Naive B cell (primary cell): ENCODE data around the gene PSD2. TPM values are rescaled to one million over a fixed set of nuclear protein-coding genes. Genes with fewer than 3 reads are reported as not detected.

Experiments used
- ATAC-seq, 2 donors: fragments of 150-1000 bp; cut with Tn5 transposase; 2 replicates each; pipeline ENCODE4 v1.10.0; 2021; ENCODE audit warnings: low read depth in 2 of 2, mild to moderate bottlenecking in 2 of 2, moderate library complexity in 2 of 2
- DNase-seq: peaks from one replicate; pipeline ENCODE4 v3.0.0; 2022
- H3K27ac Mint-ChIP-seq, 6 donors: one replicate each; pipeline ENCODE4 v1.8.0; 2020 to 2022; ENCODE audit warnings: mild to moderate bottlenecking in 6 of 6, mixed read lengths in 6 of 6, moderate library complexity in 5 of 6, inconsistent platforms in 2 of 6
- H3K27me3 Mint-ChIP-seq, 3 donors: one replicate each; pipeline ENCODE4 v1.8.0; 2021 to 2022; ENCODE audit warnings: mixed read lengths in 3 of 3, mild to moderate bottlenecking in 1 of 3
- H3K36me3 Mint-ChIP-seq, 2 donors: one replicate each; pipeline ENCODE4 v1.8.0; 2020 to 2022; ENCODE audit warnings: mixed read lengths in 2 of 2, inconsistent platforms in 1 of 2, mild to moderate bottlenecking in 1 of 2
- H3K4me1 Mint-ChIP-seq, 3 donors: one replicate each; pipeline ENCODE4 v1.8.0; 2020 to 2022; ENCODE audit warnings: mixed read lengths in 3 of 3, inconsistent platforms in 1 of 3, mild to moderate bottlenecking in 1 of 3, moderate library complexity in 1 of 3
- H3K4me3 Mint-ChIP-seq, 8 donors: one replicate each; pipeline ENCODE4 v1.8.0; 2020 to 2022; ENCODE audit warnings: mild to moderate bottlenecking in 8 of 8, mixed read lengths in 8 of 8, moderate library complexity in 8 of 8, inconsistent platforms in 2 of 8
- H3K9me3 Mint-ChIP-seq, 7 donors: one replicate each; pipeline ENCODE4 v1.8.0; 2020 to 2022; ENCODE audit warnings: mixed read lengths in 7 of 7, mild to moderate bottlenecking in 5 of 7, inconsistent platforms in 2 of 7, moderate library complexity in 1 of 7
- polyA plus RNA-seq, 6 donors: library from polyadenylated mRNA; unstranded; fragments of 300-500 nt; fragmentation: Illumina TruSeq; gene quantifications; one replicate each; pipeline ENCODE4 v1.2.3, GENCODE V29; 2021; ENCODE audit warnings: low read depth in 6 of 6

Gene PSD2
- polyA plus RNA-seq, 6 donors from 2014 or later: not detected

DNA sequence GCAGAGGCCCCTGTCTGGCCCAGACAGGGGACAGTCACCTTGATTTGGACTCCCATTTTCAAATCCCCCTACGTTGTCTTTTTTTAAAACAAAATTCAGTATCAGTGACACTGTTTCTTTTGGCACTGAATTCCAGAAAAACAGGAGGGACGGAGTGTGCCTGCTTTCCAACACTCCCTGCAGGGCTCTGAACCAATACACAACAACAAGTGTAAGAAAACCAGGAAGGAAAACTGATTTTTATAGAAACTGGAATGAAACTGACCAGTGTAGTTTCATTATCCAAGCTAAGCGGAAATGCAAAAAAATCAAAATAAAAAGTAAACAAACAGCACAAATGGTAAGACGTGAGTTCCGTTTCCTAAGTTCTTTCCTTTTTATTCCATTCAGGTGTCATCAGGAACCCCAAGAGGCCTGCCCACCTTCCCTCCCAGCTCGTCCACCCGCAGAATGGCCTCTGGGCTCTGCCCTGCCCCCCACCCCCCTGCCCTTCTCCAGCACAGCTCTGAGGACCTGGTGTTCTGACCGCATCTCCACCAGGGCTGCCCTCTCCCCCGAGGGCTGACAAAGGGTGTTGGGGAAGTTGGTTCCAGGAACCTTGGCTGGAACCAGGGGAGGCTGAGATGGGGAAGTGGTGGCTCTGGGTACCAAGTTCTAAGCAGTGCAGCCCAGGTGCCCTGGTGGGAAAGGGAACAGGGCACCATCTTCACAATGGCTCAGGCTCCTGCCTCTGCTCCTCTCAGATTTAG lies 73.6 kb downstream of the PSD2 start:
- no peak overlapping the region for H3K27ac Mint-ChIP-seq
- no peaks in the 10 kb centered on the region for H3K9me3 Mint-ChIP-seq
- H3K4me1 Mint-ChIP-seq: peaks cover 0 to 2% (median 0%) of the 10 kb centered on the region in 3 donors
- DNase-seq: no peak
- H3K36me3 Mint-ChIP-seq: no peaks in the 10 kb centered on the region
- no peak overlapping the region for H3K4me3 Mint-ChIP-seq
- peaks cover 10 to 78% (median 67%) of the 10 kb centered on the region in 3 donors for H3K27me3 Mint-ChIP-seq
- ATAC-seq: no peak

DNA sequence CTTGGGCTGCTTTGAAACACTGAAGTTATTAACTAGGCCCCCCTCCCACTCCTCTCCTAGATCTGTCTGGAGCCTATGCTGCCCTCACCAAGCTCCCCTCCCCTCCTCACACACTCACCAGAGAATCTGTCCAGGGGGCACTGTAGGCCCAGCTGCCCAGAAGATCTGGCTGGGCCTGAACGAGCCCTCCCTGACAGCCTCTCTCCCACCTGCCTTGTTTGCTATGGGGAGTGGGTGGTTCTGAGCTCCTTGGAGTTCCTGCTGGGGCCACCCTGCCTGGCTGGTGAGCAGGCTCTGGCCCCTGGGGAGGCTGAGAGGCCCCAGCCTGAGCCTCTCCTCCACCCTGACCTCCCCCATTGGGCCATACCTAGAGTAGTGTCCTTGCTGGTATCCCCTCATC lies 75.1 kb downstream of the PSD2 start:
- DNase-seq: no peak
- Mint-ChIP-seq H3K9me3 (peaks cover 0 to 5% (median 0%) of the 10 kb centered on the region in 7 donors), H3K4me3 (no peak overlapping the region), H3K4me1 (no peaks in the 10 kb centered on the region), H3K27me3 (peaks cover 11 to 80% (median 75%) of the 10 kb centered on the region in 3 donors), H3K36me3 (peaks cover 0 to 3% of the 10 kb centered on the region in 2 donors), H3K27ac (no peak overlapping the region)
- ATAC-seq: no peak

DNA sequence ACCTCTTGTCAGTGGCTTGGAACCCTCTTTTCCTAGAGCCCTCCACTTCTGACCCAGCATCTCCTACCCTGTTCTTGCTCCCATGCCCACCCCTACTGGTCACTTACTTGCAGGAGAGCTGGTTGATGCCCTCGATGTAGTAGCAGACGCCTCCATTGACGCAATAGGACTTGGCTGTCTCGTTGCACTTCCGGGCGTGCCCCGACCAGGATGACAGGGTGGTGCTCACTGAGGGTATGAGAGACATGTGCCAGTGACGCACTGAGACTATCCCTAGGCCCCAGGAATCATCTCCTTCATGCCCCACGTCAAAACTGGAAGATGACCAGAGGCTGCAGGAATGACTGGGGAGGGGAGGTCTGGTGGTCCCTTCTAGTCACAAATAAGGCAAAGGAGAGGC lies 76.0 kb downstream of the PSD2 start:
- DNase-seq (no peak), ATAC-seq (no peak)
- Mint-ChIP-seq H3K27me3 (peaks cover 16 to 77% (median 77%) of the 10 kb centered on the region in 3 donors), H3K4me1 (no peaks in the 10 kb centered on the region), H3K36me3 (peaks cover 0 to 10% of the 10 kb centered on the region in 2 donors), H3K27ac (no peak overlapping the region), H3K9me3 (peaks cover 0 to 8% (median 3%) of the 10 kb centered on the region in 7 donors), H3K4me3 (no peak overlapping the region)

DNA sequence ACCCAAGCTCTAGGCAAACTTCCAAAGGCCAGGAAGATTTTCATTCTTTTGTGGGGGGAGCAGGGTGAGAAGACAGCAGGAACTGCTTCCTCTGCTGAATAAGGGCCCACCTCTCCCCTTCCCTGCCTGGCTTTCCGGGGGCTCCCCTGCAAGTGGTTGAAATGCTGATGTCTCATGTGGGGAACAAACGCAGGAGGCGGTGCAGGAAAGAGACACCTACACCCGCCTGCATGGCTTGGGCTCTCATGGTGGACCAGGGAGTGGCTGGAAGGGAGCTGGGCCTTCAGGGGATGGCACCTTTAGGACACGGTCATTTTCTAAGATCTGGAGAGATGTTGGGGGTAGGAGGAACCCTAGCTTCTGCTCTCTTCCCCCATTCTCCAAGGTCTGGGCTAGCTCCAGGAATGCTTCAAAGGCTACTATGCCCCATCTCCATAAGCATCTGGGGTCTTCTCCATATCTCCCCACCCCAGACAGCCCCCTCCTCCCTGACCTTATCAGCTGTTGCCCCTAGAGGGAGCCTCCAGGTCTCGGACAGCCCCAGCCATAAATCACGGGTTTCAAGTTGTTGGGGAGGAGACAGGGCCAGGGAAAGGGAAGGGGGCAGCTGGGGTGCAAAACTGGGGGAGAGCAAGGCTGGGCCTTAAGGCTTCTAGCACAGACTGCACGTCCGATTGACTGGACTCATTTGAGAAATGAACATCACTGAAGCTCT lies 76.6 kb downstream of the PSD2 start:
- Mint-ChIP-seq H3K36me3 (peaks cover 0 to 10% of the 10 kb centered on the region in 2 donors), H3K27ac (no peak overlapping the region), H3K9me3 (peaks cover 0 to 8% (median 3%) of the 10 kb centered on the region in 7 donors), H3K4me3 (no peak overlapping the region), H3K4me1 (no peaks in the 10 kb centered on the region), H3K27me3 (peaks cover 16 to 71% (median 71%) of the 10 kb centered on the region in 3 donors)
- DNase-seq (no peak), ATAC-seq (no peak)

GRCh38 chr5:139872851-139873794 lies 77.5 kb downstream of the PSD2 start:
- H3K27ac Mint-ChIP-seq: no peak overlapping the region

GRCh38 chr5:139875957-139876356 lies 80.3 kb downstream of the PSD2 start:
- Mint-ChIP-seq H3K27ac (no peak overlapping the region), H3K27me3 (peaks cover 17 to 65% (median 50%) of the 10 kb centered on the region in 3 donors), H3K4me3 (no peak overlapping the region), H3K9me3 (peaks cover 0 to 8% (median 3%) of the 10 kb centered on the region in 7 donors), H3K36me3 (peaks cover 0 to 10% of the 10 kb centered on the region in 2 donors), H3K4me1 (no peaks in the 10 kb centered on the region)
- no peak for ATAC-seq
- no peak for DNase-seq

More at GRCh38 chr5:139872851-139873794, 77.5 kb downstream of the PSD2 start:
- Mint-ChIP-seq H3K36me3 (peaks cover 0 to 10% of the 10 kb centered on the region in 2 donors), H3K4me3 (no peak overlapping the region), H3K4me1 (no peaks in the 10 kb centered on the region), H3K27me3 (peaks cover 16 to 62% (median 62%) of the 10 kb centered on the region in 3 donors), H3K9me3 (peaks cover 0 to 8% (median 3%) of the 10 kb centered on the region in 7 donors)
- ATAC-seq (no peak), DNase-seq (no peak)

GRCh38 chr5:139877129-139877597 lies 81.6 kb downstream of the PSD2 start:
- no peak overlapping the region for H3K4me3 Mint-ChIP-seq
- peaks cover 0 to 10% of the 10 kb centered on the region in 2 donors for H3K36me3 Mint-ChIP-seq
- no peak for DNase-seq
- peaks cover 17 to 54% (median 50%) of the 10 kb centered on the region in 3 donors for H3K27me3 Mint-ChIP-seq
- H3K9me3 Mint-ChIP-seq: peaks cover 0 to 8% (median 3%) of the 10 kb centered on the region in 7 donors
- no peak for ATAC-seq
- no peaks in the 10 kb centered on the region for H3K4me1 Mint-ChIP-seq
- H3K27ac Mint-ChIP-seq: no peak overlapping the region

GRCh38 chr5:139878093-139878492 lies 82.5 kb downstream of the PSD2 start:
- H3K27ac Mint-ChIP-seq: no peak overlapping the region
- peaks cover 17 to 45% (median 41%) of the 10 kb centered on the region in 3 donors for H3K27me3 Mint-ChIP-seq
- ATAC-seq (no peak), DNase-seq (no peak)
- H3K9me3 Mint-ChIP-seq: peaks cover 0 to 8% (median 3%) of the 10 kb centered on the region in 7 donors
- no peak overlapping the region for H3K4me3 Mint-ChIP-seq
- H3K36me3 Mint-ChIP-seq: peaks cover 0 to 10% of the 10 kb centered on the region in 2 donors
- no peaks in the 10 kb centered on the region for H3K4me1 Mint-ChIP-seq

DNA sequence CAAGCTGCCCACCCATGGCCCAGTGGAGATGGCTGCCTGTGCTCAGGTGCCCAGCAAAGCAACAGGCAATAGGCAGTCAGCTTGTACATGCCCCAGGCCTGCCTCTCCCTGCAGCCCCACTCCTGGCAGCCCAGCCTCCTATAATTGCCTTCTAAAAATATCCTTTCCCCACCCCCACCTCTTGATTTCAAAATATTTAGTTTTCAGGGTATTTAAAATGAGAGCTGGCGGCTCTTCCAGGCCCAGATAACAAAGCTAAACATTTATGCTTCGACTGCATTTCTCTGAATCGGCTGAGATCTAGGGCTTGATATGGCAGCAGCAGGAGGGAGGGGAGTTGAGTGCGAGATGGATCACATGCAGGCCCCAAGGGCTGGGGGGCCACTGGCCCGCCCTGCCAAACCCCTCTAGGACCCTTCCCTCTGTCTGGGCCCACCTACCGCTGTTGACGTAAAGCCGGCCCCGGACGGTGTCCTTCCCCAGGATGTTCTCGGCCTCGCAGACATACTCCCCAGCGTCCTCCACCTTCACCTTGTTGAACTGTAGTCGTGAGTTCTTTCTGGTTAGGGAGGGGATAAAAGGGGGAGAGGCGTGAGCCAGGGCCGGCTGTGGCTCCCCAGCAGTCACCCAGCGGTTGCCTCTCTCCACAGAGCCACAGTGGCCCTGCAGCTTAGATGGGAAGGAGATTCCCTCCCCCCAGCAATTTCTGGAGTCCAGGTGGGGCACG lies 85.0 kb downstream of the PSD2 start:
- Mint-ChIP-seq H3K27me3 (peaks cover 25 to 47% (median 45%) of the 10 kb centered on the region in 3 donors), H3K27ac (no peak overlapping the region), H3K4me3 (no peak overlapping the region), H3K36me3 (peaks cover 0 to 7% of the 10 kb centered on the region in 2 donors), H3K4me1 (peaks cover 2 to 5% (median 4%) of the 10 kb centered on the region in 3 donors), H3K9me3 (peaks cover 0 to 6% (median 3%) of the 10 kb centered on the region in 7 donors)
- no peak for DNase-seq
- no peak for ATAC-seq

- H3K9me3 Mint-ChIP-seq: peaks cover 0 to under 1% (median 0%) of the 10 kb centered on the region in 7 donors
- peaks cover 4 to 5% (median 5%) of the 10 kb centered on the region in 3 donors for H3K4me1 Mint-ChIP-seq
- no peak for ATAC-seq
- peaks cover 0 to under 1% of the 10 kb centered on the region in 2 donors for H3K36me3 Mint-ChIP-seq
- H3K27me3 Mint-ChIP-seq: peaks cover 24 to 43% (median 41%) of the 10 kb centered on the region in 3 donors
- H3K4me3 Mint-ChIP-seq: no peak overlapping the region
- no peak overlapping the region for H3K27ac Mint-ChIP-seq
- DNase-seq: no peak
Measured at GRCh38 chr5:139881143-139881733, 85.6 kb downstream of the PSD2 start.

- ATAC-seq: no peak
- H3K4me1 Mint-ChIP-seq: peaks cover 4 to 8% (median 5%) of the 10 kb centered on the region in 3 donors
- H3K9me3 Mint-ChIP-seq: no peaks in the 10 kb centered on the region
- H3K4me3 Mint-ChIP-seq: no peak overlapping the region
- peaks cover 25 to 47% (median 46%) of the 10 kb centered on the region in 3 donors for H3K27me3 Mint-ChIP-seq
- no peak for DNase-seq
- no peaks in the 10 kb centered on the region for H3K36me3 Mint-ChIP-seq
- no peak overlapping the region for H3K27ac Mint-ChIP-seq
Measured at GRCh38 chr5:139882316-139882715, 86.7 kb downstream of the PSD2 start.

DNA sequence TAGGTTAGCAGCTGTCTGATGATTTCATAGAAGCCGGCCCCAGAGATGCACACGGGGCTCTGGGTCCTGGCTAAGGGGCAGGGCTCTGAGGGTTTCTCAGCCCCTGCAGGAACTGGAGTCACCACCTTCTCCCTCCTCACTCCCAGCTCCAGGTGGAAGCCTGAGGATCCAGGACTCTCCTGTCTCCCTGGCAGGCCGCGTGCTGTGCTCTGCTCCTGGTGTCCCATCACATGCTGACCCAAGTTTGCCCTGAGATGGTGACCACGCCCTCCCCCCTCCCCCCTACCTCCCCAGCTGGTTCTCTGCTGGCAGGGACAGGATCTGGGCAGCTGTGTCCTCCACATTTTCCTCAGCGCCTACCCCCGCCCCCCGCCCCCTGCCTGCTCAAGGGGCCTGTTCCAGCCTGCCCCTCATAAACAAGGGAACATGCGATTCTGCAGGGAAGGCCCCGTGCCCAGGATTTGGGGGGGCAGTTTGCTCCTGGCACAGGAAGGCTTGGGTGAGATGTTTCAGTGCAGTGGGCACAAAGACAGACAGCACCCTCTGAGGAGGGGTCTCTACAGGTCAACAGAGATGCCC lies 87.4 kb downstream of the PSD2 start:
- no peak overlapping the region for H3K4me3 Mint-ChIP-seq
- H3K27me3 Mint-ChIP-seq: peaks cover 25 to 54% (median 51%) of the 10 kb centered on the region in 3 donors
- DNase-seq (no peak), ATAC-seq (no peak)
- H3K36me3 Mint-ChIP-seq: no peaks in the 10 kb centered on the region
- H3K9me3 Mint-ChIP-seq: no peaks in the 10 kb centered on the region
- no peak overlapping the region for H3K27ac Mint-ChIP-seq
- H3K4me1 Mint-ChIP-seq: peaks cover 4 to 8% (median 5%) of the 10 kb centered on the region in 3 donors
